Gastroesophageal sphincter (tissue), 3 donors: ENCODE measurements around the gene SSH2.

ENCODE experiments used
- CTCF ChIP-seq, 4 experiments: fragments of 200-600 bp in 2 of 4; fragments of 450-650 bp in 2 of 4; sonication (generic) in 1 of 4; IDR thresholded peaks; one replicate each; pipeline ENCODE4 v1.5.1; 2017 to 2019; ENCODE audit warnings: antibody characterized with exemption in 4 of 4, mild to moderate bottlenecking in 2 of 4, moderate library complexity in 2 of 4
- EP300 ChIP-seq: sonication (generic); formaldehyde crosslinking; IDR thresholded peaks from one replicate; pipeline ENCODE4 v1.6.1; 2017; ENCODE audit warnings: antibody characterized with exemption, mild to moderate bottlenecking
- POLR2A ChIP-seq, 2 donors: fragments of 450-650 bp; IDR thresholded peaks; one replicate each; pipeline ENCODE4 v1.6.1; 2017; ENCODE audit warnings: antibody characterized with exemption in 2 of 2, mild to moderate bottlenecking in 2 of 2, moderate library complexity in 1 of 2

DNA sequence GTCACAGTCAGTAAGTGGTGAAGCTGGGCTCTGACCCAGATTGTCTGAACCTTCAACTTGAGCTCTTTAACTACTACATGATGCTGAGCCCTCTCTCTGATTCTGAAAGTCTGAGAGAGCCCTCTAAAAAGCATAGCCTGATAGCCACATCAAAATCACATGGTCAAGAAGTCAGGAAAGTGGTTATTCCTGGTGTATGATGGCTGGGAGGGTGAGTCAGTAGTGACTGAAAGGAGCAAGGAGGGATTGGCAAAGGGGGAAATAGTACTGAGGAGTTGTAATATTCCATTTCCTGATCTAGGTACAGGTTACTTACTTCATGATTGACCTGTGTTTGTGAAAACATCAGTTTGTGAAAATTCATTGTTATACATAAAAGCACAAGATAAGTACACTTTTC is 89.1 kb downstream of the SSH2 start:
- TF ChIP-seq CTCF (IDR thresholded peaks at IDR 0.05) (no peak), EP300 (no peak), POLR2A (IDR thresholded peaks at IDR 0.05) (no peak)
